OCI-LY1 (cell line): ENCODE results near the gene SNX14.

Experiments used
- H2AFZ ChIP-seq: fragments of 200-600 bp; sonication (generic), shearing (Covaris generic); 2 replicates; pipeline ENCODE4 v1.6.0; 2014; ENCODE audit warnings: antibody characterized with exemption, mild to moderate bottlenecking, low read length
- H3F3A ChIP-seq: fragments of 200-600 bp; sonication (generic), shearing (Covaris generic); 2 replicates; pipeline ENCODE4 v1.6.0; 2014; ENCODE audit warnings: mild to moderate bottlenecking, antibody characterized with exemption, low read length, moderate library complexity; ENCODE audit not compliant: insufficient read depth
- H3K27ac ChIP-seq: fragments of 200-600 bp; sonication (generic); 2 replicates; pipeline ENCODE4 v1.5.1; 2014; ENCODE audit warnings: low read length, mixed run types, mild to moderate bottlenecking, low read depth; ENCODE audit not compliant: poor library complexity, severe bottlenecking
- H3K27me3 ChIP-seq: fragments of 200-600 bp; sonication (generic); 2 replicates; pipeline ENCODE4 v1.6.0; 2014; ENCODE audit warnings: antibody characterized with exemption, mild to moderate bottlenecking, low read length, moderate library complexity; ENCODE audit not compliant: insufficient read depth
- H3K36me3 ChIP-seq: fragments of 200-600 bp; sonication (generic); 2 replicates; pipeline ENCODE4 v1.6.1; 2014; ENCODE audit warnings: mild to moderate bottlenecking, antibody characterized with exemption, low read length, moderate library complexity, mixed read lengths; ENCODE audit not compliant: insufficient read depth
- H3K4me1 ChIP-seq: fragments of 200-600 bp; sonication (generic); 2 replicates; pipeline ENCODE4 v1.5.1; 2014; ENCODE audit warnings: mild to moderate bottlenecking, low read length, moderate library complexity; ENCODE audit not compliant: insufficient read depth, severe bottlenecking
- H3K4me2 ChIP-seq: fragments of 200-600 bp; sonication (generic), shearing (Covaris generic); 2 replicates; pipeline ENCODE4 v1.6.1; 2014; ENCODE audit warnings: low read length
- H3K4me3 ChIP-seq: fragments of 200-600 bp; sonication (generic); 2 replicates; pipeline ENCODE4 v1.5.1; 2014; ENCODE audit warnings: low read length, low read depth, mild to moderate bottlenecking, mixed read lengths; ENCODE audit not compliant: poor library complexity, severe bottlenecking
- H3K79me2 ChIP-seq: fragments of 200-600 bp; shearing (Covaris generic); 2 replicates; pipeline ENCODE4 v1.6.1; 2016; ENCODE audit warnings: mixed run types, low read length, mixed read lengths; ENCODE audit not compliant: insufficient read depth
- H3K9ac ChIP-seq: fragments of 200-600 bp; sonication (generic), shearing (Covaris generic); 2 replicates; pipeline ENCODE4 v1.6.1; 2014; ENCODE audit warnings: mild to moderate bottlenecking, low read length, mixed read lengths
- H3K9me2 ChIP-seq: fragments of 200-600 bp; sonication (generic), shearing (Covaris generic); 2 replicates; pipeline ENCODE4 v1.6.1; 2014; ENCODE audit warnings: low read depth, mild to moderate bottlenecking, low read length, mixed read lengths
- H3K9me3 ChIP-seq: fragments of 200-600 bp; shearing (Covaris generic); 2 replicates; pipeline ENCODE4 v1.6.1; 2014; ENCODE audit warnings: low read length, mixed read lengths
- H4K20me1 ChIP-seq: fragments of 200-600 bp; sonication (generic), shearing (Covaris generic); 2 replicates; pipeline ENCODE4 v1.6.0; 2016; ENCODE audit warnings: mild to moderate bottlenecking, low read length; ENCODE audit not compliant: insufficient read depth
- CTCF ChIP-seq: fragments of 200-600 bp; sonication (generic), shearing (Covaris generic); IDR thresholded peaks from 2 replicates; pipeline ENCODE4 v1.5.1; 2017; ENCODE audit warnings: mild to moderate bottlenecking, antibody characterized with exemption, low read length, moderate library complexity, mixed read lengths
- EZH2 ChIP-seq: fragments of 200-600 bp; sonication (generic), shearing (Covaris generic); IDR thresholded peaks from 2 replicates; pipeline ENCODE4 v1.8.0; 2017; ENCODE audit warnings: borderline replicate concordance, mixed run types, mild to moderate bottlenecking, antibody characterized with exemption, low read length, moderate library complexity, mixed read lengths

SNX14 gene

DNA sequence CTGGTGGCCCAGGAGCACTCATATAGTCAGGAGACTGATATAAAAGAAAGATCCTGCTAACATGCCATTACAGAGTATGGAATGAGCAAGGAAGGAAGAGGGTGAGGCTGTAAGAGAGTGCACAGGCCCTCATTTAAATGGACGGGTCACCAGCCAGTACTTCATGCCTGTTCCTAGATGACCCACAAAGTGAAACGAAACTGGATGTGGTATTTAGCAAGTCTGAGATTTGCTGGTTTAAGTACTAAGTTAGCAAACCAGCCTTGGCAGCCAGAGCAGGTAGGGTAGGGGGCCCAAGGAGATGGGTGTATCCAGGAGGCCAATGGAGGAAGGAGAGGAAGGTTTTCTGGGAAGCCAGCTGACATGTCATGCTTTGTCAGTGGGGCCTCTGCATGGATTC, 127.9 kb downstream of the SNX14 start:
- Histone ChIP-seq H3K79me2 (no peaks in the 10 kb centered on the region), H3K4me2 (no peak overlapping the region), H3K27ac (no peak overlapping the region), H3K9me3 (no peaks in the 10 kb centered on the region), H3K9me2 (no peaks in the 10 kb centered on the region), H3K27me3 (no peaks in the 10 kb centered on the region), H3K4me1 (no peaks in the 10 kb centered on the region), H3K4me3 (no peak overlapping the region), H2AFZ (no peak overlapping the region), H4K20me1 (no peaks in the 10 kb centered on the region), H3F3A (no peaks in the 10 kb centered on the region), H3K36me3 (no peaks in the 10 kb centered on the region), H3K9ac (no peak overlapping the region)
- TF ChIP-seq EZH2, result no peak
- TF ChIP-seq CTCF, result no peak

GRCh38 chr6:85464722-85465150, 128.9 kb downstream of the SNX14 start:
- Histone ChIP-seq H3K4me2 (no peak overlapping the region), H3K79me2 (no peaks in the 10 kb centered on the region), H3K27ac (no peak overlapping the region), H2AFZ (no peak overlapping the region), H3K9me3 (no peaks in the 10 kb centered on the region), H3K4me1 (no peaks in the 10 kb centered on the region), H3K36me3 (no peaks in the 10 kb centered on the region), H4K20me1 (no peaks in the 10 kb centered on the region), H3F3A (no peaks in the 10 kb centered on the region), H3K27me3 (no peaks in the 10 kb centered on the region), H3K9me2 (no peaks in the 10 kb centered on the region), H3K4me3 (no peak overlapping the region), H3K9ac (no peak overlapping the region)
- TF ChIP-seq CTCF, result no peak
- TF ChIP-seq EZH2, result no peak

GRCh38 chr6:85464260-85464644, 129.4 kb downstream of the SNX14 start:
- no peaks in the 10 kb centered on the region for H3F3A ChIP-seq
- H3K79me2 ChIP-seq, result no peaks in the 10 kb centered on the region
- no peak overlapping the region for H2AFZ ChIP-seq
- no peaks in the 10 kb centered on the region for H3K9me3 ChIP-seq
- H3K36me3 ChIP-seq, result no peaks in the 10 kb centered on the region
- no peak overlapping the region for H3K4me3 ChIP-seq
- H3K27ac ChIP-seq, result no peak overlapping the region
- H3K9me2 ChIP-seq, result no peaks in the 10 kb centered on the region
- H3K4me1 ChIP-seq, result no peaks in the 10 kb centered on the region
- no peak overlapping the region for H3K9ac ChIP-seq
- H4K20me1 ChIP-seq, result no peaks in the 10 kb centered on the region
- TF ChIP-seq CTCF, result no peak
- TF ChIP-seq EZH2, result no peak
- no peak overlapping the region for H3K4me2 ChIP-seq
- no peaks in the 10 kb centered on the region for H3K27me3 ChIP-seq
